Transverse colon (tissue), 4 donors: ENCODE results near the gene RTL5.

Experiments
- EP300 ChIP-seq: sonication (generic); formaldehyde crosslinking; IDR thresholded peaks from one replicate; pipeline ENCODE4 v1.6.1; 2017; ENCODE audit warnings: antibody characterized with exemption, low read depth
- POLR2A ChIP-seq: fragments of 450-650 bp; IDR thresholded peaks from one replicate; pipeline ENCODE4 v1.6.1; 2016; ENCODE audit warnings: antibody characterized with exemption, mild to moderate bottlenecking, moderate library complexity
- POLR2AphosphoS5 ChIP-seq, 3 donors: sonication (generic); formaldehyde crosslinking; IDR thresholded peaks; one replicate each; pipeline ENCODE4 v1.6.1; 2016; ENCODE audit warnings: antibody characterized with exemption in 3 of 3
- TF ChIP-seq, protein P1 (sequence below), 5 experiments: fragments of 200-600 bp in 3 of 5; fragments of 450-650 bp in 2 of 5; sonication (generic) in 3 of 5; IDR thresholded peaks; 1 replicate in 2 of 5; 2 replicates in 3 of 5; pipeline ENCODE4 v1.5.1; 2016 to 2017; ENCODE audit warnings: antibody characterized with exemption in 5 of 5, inconsistent platforms in 3 of 5, mild to moderate bottlenecking in 2 of 5, moderate library complexity in 1 of 5

DNA sequence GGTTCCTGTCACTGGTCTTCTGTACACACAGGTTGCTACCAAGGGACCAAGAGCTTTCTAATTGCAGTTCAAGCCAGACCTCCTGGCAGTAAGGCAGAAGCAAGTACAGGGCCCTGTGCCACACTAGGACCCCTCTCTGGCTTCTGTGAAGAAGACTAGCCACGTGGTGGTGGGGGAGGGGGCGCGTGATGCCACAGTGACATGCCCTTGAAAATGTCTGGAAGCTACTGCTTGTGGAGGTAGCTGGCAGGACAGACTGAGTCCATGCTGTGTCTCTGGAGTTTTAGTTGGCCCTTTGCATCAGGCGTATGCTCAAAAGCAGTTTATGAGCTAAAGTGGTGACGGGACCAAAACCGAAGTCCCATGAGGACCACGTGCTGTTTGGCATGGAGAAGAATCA, 50.9 kb downstream of the RTL5 start:
- TF ChIP-seq, protein P1, sequence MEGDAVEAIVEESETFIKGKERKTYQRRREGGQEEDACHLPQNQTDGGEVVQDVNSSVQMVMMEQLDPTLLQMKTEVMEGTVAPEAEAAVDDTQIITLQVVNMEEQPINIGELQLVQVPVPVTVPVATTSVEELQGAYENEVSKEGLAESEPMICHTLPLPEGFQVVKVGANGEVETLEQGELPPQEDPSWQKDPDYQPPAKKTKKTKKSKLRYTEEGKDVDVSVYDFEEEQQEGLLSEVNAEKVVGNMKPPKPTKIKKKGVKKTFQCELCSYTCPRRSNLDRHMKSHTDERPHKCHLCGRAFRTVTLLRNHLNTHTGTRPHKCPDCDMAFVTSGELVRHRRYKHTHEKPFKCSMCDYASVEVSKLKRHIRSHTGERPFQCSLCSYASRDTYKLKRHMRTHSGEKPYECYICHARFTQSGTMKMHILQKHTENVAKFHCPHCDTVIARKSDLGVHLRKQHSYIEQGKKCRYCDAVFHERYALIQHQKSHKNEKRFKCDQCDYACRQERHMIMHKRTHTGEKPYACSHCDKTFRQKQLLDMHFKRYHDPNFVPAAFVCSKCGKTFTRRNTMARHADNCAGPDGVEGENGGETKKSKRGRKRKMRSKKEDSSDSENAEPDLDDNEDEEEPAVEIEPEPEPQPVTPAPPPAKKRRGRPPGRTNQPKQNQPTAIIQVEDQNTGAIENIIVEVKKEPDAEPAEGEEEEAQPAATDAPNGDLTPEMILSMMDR (IDR thresholded peaks at IDR 0.05), result no peak
- TF ChIP-seq POLR2AphosphoS5 (IDR thresholded peaks at IDR 0.05) (no peak), POLR2A (no peak), EP300 (no peak)
